Mesodermal cell (in vitro differentiated cells): Measurements from ENCODE around the gene GRID2IP.

Source experiments
- H3K27ac ChIP-seq: 2 replicates; pipeline ENCODE4 v1.7.0; 2013; ENCODE audit warnings: mild to moderate bottlenecking, low read depth, low read length, moderate library complexity; ENCODE audit not compliant: severe bottlenecking
- H3K36me3 ChIP-seq: 2 replicates; pipeline ENCODE4 v1.7.1; 2013; ENCODE audit warnings: mild to moderate bottlenecking, low read length, moderate library complexity; ENCODE audit not compliant: control insufficient read depth, insufficient read depth
- H3K4me1 ChIP-seq: one replicate; pipeline ENCODE4 v1.7.1; 2013; ENCODE audit warnings: mild to moderate bottlenecking, low read length; ENCODE audit not compliant: insufficient read depth, control insufficient read depth, poor library complexity, severe bottlenecking
- H3K4me3 ChIP-seq: 2 replicates; pipeline ENCODE4 v1.7.0; 2013; ENCODE audit warnings: low read length, control low read depth, mild to moderate bottlenecking; ENCODE audit not compliant: insufficient read depth, poor library complexity, severe bottlenecking; ENCODE audit errors: extremely low read depth
- H3K9me3 ChIP-seq: 2 replicates; pipeline ENCODE4 v1.7.1; 2013; ENCODE audit warnings: mild to moderate bottlenecking, low read length, moderate library complexity; ENCODE audit not compliant: control insufficient read depth
- WGBS, 2 experiments: methylation state at CpG; one replicate each; pipeline ENCODE4 v1.1.5; 2013; ENCODE audit warnings: missing lambda C conversion rate in 2 of 2; ENCODE audit not compliant: insufficient coverage in 2 of 2; 5-methylcytosine and 5-hydroxymethylcytosine counted together

Gene GRID2IP

GRCh38 chr7:6559896-6560295 is 8.6 kb upstream of the GRID2IP start:
- 30% methylated on average over 2 of the region's 3 CpGs; no CpG with 5 or more reads in 1 of the 2 experiments for WGBS, 2 experiments
- Histone ChIP-seq H3K4me1 (no peaks in the 10 kb centered on the region), H3K27ac (no peak overlapping the region), H3K9me3 (no peaks in the 10 kb centered on the region), H3K4me3 (no peak overlapping the region), H3K36me3 (no peaks in the 10 kb centered on the region)

DNA sequence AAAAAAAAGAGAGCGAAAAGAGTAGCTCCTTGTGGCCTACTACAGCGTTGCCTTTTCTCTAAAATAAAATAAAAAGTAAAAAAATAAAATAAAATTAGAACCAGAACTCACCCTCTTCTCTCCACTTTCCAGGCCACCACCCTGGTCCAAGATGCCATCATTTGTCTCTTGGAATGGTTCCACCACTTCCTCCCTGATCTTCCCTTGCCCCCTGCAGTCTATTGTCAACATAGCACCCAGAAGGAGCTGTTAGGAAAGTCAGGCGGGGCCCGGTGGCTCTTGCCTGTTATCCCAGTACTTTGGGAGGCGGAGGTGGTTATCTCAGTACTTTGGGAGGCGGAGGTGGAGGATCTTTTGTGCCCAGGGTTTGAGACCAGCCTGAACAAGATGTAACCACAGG is 7.6 kb upstream of the GRID2IP start:
- Histone ChIP-seq H3K36me3 (no peaks in the 10 kb centered on the region), H3K4me3 (no peak overlapping the region), H3K4me1 (no peaks in the 10 kb centered on the region), H3K9me3 (no peaks in the 10 kb centered on the region), H3K27ac (no peak overlapping the region)
- WGBS, 2 experiments, result 56% methylated on average over 3 of the region's 6 CpGs; no CpG with 5 or more reads in 1 of the 2 experiments

DNA sequence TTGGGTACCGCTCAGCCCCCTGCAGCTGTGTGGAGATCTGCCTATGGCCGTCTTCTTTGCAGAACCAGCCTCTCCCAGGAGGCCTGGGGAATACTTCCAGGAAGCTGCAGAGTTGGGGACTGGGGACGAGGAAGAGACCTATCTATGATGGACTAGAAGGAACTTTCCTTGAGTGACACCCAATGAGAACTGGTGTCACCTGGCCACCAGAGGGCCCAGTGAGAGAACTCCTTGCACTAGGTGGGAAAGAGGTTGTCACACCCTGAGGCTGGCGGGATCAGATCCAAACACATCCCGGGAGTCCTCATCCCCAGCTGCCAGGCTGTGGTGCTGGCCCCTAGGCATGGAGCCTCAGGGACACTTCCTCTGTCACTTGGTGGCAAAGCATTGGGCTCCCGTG is 4.9 kb upstream of the GRID2IP start:
- Histone ChIP-seq H3K9me3 (no peaks in the 10 kb centered on the region), H3K4me1 (no peaks in the 10 kb centered on the region), H3K36me3 (no peaks in the 10 kb centered on the region), H3K27ac (no peak overlapping the region), H3K4me3 (no peak overlapping the region)
- WGBS, 2 experiments, result 84 to 88% methylated on average over 6 of the region's 6 CpGs

GRCh38 chr7:6554848-6555247 is 3.6 kb upstream of the GRID2IP start:
- H3K36me3 ChIP-seq, result no peaks in the 10 kb centered on the region
- WGBS, 2 experiments, result 85 to 96% methylated on average over 3 to 5 of the region's 7 CpGs
- no peak overlapping the region for H3K27ac ChIP-seq
- H3K9me3 ChIP-seq, result no peaks in the 10 kb centered on the region
- H3K4me3 ChIP-seq, result no peak overlapping the region
- H3K4me1 ChIP-seq, result no peaks in the 10 kb centered on the region

DNA sequence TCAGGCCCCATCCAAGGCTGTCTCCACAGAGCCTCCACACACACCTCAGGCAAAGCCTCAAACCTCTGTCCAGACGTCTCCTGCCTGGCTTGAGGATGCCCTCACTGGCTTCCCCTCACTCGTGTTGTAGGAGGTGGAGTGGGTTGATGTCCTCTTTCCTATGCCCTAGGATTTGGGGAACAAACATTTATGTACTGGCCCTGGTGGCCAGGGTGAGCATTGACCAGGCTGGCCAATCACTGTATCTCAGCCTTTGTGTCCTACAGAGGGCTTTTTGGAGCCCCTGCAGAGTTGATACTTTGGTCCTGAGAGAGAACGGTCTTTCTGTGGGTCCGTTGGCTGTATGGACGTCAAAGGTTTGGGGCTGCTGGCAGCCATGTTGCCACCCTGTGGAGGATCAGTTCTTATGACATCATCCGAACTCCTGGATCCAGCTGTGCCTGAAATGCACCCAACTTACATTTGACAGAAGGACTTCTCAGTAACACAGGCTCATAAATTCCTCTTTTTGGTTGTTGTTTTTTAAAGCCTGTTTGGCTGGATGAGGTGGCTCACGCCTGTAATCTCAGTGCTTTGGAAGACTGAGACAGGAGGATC is 2.3 kb upstream of the GRID2IP start:
- Histone ChIP-seq H3K27ac (no peak overlapping the region), H3K36me3 (no peaks in the 10 kb centered on the region)
- 80 to 83% methylated on average over 4 to 5 of the region's 7 CpGs for WGBS, 2 experiments

GRCh38 chr7:6547400-6547799 is 3.9 kb downstream of the GRID2IP start:
- no peak overlapping the region for H3K4me3 ChIP-seq
- WGBS, 2 experiments, result 100% methylated on average over 1 of the region's 1 CpG
- H3K27ac ChIP-seq, result no peak overlapping the region
- H3K9me3 ChIP-seq, result no peaks in the 10 kb centered on the region
- no peaks in the 10 kb centered on the region for H3K36me3 ChIP-seq
- no peaks in the 10 kb centered on the region for H3K4me1 ChIP-seq

More for the DNA sequence above, 2.3 kb upstream of the GRID2IP start:
- Histone ChIP-seq H3K4me3 (no peak overlapping the region), H3K9me3 (no peaks in the 10 kb centered on the region), H3K4me1 (no peaks in the 10 kb centered on the region)

DNA sequence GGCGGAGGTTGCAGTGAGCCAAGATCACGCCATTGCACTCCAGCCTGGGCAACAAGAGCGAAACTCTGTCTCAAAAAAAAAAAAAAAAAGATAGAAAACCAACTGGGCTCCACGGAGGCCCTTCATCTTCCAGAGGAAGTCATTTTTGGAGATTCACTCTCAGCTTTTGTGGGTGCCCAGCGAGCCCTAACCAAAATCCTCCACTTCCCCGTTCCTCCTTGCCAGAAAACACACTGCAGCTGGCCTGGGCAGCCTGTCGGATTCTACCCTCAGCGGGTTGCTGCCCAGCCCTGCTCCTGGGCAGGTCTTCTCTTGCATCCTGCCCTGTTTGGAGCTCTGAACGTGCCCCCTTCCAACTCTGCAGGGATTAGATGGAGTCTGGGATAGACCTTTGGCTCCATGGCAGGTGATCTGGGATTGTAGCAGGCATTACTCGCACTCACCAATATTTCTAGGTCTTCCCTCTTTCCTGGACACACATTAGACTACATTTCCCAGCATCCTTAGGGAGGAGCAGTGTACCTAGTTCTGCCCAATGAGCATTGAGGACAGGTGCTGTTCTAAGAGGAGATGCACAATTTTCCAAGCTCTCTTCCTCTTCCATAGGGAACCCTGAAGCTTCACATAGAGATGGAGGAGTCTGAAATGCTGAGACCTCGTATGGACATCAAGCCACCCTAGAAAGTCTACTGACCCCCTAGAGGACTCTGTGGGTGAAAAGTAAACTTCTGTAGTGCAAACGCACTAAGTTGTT is 4.6 kb downstream of the GRID2IP start:
- Histone ChIP-seq H3K4me1 (no peaks in the 10 kb centered on the region), H3K27ac (no peak overlapping the region), H3K4me3 (no peak overlapping the region), H3K9me3 (no peaks in the 10 kb centered on the region), H3K36me3 (no peaks in the 10 kb centered on the region)
- WGBS, 2 experiments, result 85% methylated on average over 7 of the region's 12 CpGs

- 88 to 93% methylated on average over 16 to 17 of the region's 22 CpGs for WGBS, 2 experiments
- no peak overlapping the region for H3K4me3 ChIP-seq
- H3K9me3 ChIP-seq, result no peaks in the 10 kb centered on the region
- no peaks in the 10 kb centered on the region for H3K4me1 ChIP-seq
- H3K27ac ChIP-seq, result no peak overlapping the region
- no peaks in the 10 kb centered on the region for H3K36me3 ChIP-seq
Observed at GRCh38 chr7:6545398-6546126, 5.7 kb downstream of the GRID2IP start.

- H3K27ac ChIP-seq, result no peak overlapping the region
- H3K9me3 ChIP-seq, result no peaks in the 10 kb centered on the region
- WGBS, 2 experiments, result 80 to 100% methylated on average over 1 of the region's 1 CpG
- H3K36me3 ChIP-seq, result no peaks in the 10 kb centered on the region
- no peak overlapping the region for H3K4me3 ChIP-seq
- no peaks in the 10 kb centered on the region for H3K4me1 ChIP-seq
Observed at GRCh38 chr7:6542368-6542767, 8.9 kb downstream of the GRID2IP start.

GRCh38 chr7:6536262-6537260 is 14.7 kb downstream of the GRID2IP start:
- Histone ChIP-seq H3K36me3 (no peaks in the 10 kb centered on the region), H3K9me3 (no peaks in the 10 kb centered on the region), H3K27ac (no peak overlapping the region), H3K4me1 (no peaks in the 10 kb centered on the region), H3K4me3 (peak overlapping the region; percentile 42)
- 1 to 2% methylated on average over 27 to 43 of the region's 56 CpGs for WGBS, 2 experiments
